ENCODE measurements around the gene HSD17B14.
A peak's percentile ranks its signal among the peaks of the same experiment; 100 is the strongest.

The HSD17B14 gene

GRCh38 chr19:48812094-48812929, 24.0 kb downstream of the HSD17B14 start:
- DNase-seq (ENCODE audit: low read depth, low spot score) = no peak
- no peaks in the 10 kb centered on the region for H3K36me3 ChIP-seq (ENCODE audit: insufficient read depth, low read length)
- H3K27ac ChIP-seq = peak overlapping the region; percentile 78
- TF ChIP-seq EZH2 (IDR thresholded peaks at IDR 0.05) (no peak), FOXP2 (optimal IDR thresholded peaks at IDR 0.05; ENCODE audit: control extremely low read depth, extremely low read length, insufficient read depth) (no peak), POLR2AphosphoS5 (IDR thresholded peaks at IDR 0.05; ENCODE audit: borderline replicate concordance, low read depth, low read length) (peak; percentile 56)
- no peaks in the 10 kb centered on the region for H3K9me3 ChIP-seq (ENCODE audit: low read depth, low read length)
- H3K4me3 ChIP-seq = peak overlapping the region; percentile 71
- no peak overlapping the region for H3K9ac ChIP-seq (ENCODE audit: insufficient read length)

- Histone ChIP-seq H3K9me3 (ENCODE audit: low read depth, low read length) (no peaks in the 10 kb centered on the region), H3K9ac (ENCODE audit: insufficient read length) (peak overlapping the region; percentile 85), H3K27ac (0 out of 2 replicates have a peak overlapping the region, but pooled peaks have one; percentile 8), H3K4me3 (peak overlapping the region; percentile 96), H3K36me3 (ENCODE audit: insufficient read depth, low read length) (no peaks in the 10 kb centered on the region)
- TF ChIP-seq POLR2AphosphoS5 (IDR thresholded peaks at IDR 0.05; ENCODE audit: borderline replicate concordance, low read depth, low read length) (no peak), EZH2 (IDR thresholded peaks at IDR 0.05) (no peak), FOXP2 (optimal IDR thresholded peaks at IDR 0.05; ENCODE audit: control extremely low read depth, extremely low read length, insufficient read depth) (no peak)
- DNase-seq (ENCODE audit: low read depth, low spot score) = no peak
These were observed 26.1 kb downstream of the HSD17B14 start for GRCh38 chr19:48810151-48810550.

GRCh38 chr19:48807590-48808308, 28.5 kb downstream of the HSD17B14 start:
- Histone ChIP-seq H3K4me3 (no peak overlapping the region), H3K9me3 (ENCODE audit: low read depth, low read length) (no peaks in the 10 kb centered on the region), H3K9ac (ENCODE audit: insufficient read length) (no peak overlapping the region), H3K36me3 (ENCODE audit: insufficient read depth, low read length) (no peaks in the 10 kb centered on the region), H3K27ac (no peak overlapping the region)
- TF ChIP-seq POLR2AphosphoS5 (IDR thresholded peaks at IDR 0.05; ENCODE audit: borderline replicate concordance, low read depth, low read length) (no peak), EZH2 (IDR thresholded peaks at IDR 0.05) (no peak), FOXP2 (optimal IDR thresholded peaks at IDR 0.05; ENCODE audit: control extremely low read depth, extremely low read length, insufficient read depth) (no peak)
- no peak for DNase-seq (ENCODE audit: low read depth, low spot score)

GRCh38 chr19:48806818-48807589, 29.3 kb downstream of the HSD17B14 start:
- DNase-seq (ENCODE audit: low read depth, low spot score) = peak; percentile 24
- Histone ChIP-seq H3K9ac (ENCODE audit: insufficient read length) (no peak overlapping the region), H3K36me3 (ENCODE audit: insufficient read depth, low read length) (no peaks in the 10 kb centered on the region), H3K27ac (peak overlapping the region; percentile 35; the same call in 1 of the 2 replicates), H3K4me3 (no peak overlapping the region), H3K9me3 (ENCODE audit: low read depth, low read length) (no peaks in the 10 kb centered on the region)
- TF ChIP-seq FOXP2 (optimal IDR thresholded peaks at IDR 0.05; ENCODE audit: control extremely low read depth, extremely low read length, insufficient read depth) (no peak), POLR2AphosphoS5 (IDR thresholded peaks at IDR 0.05; ENCODE audit: borderline replicate concordance, low read depth, low read length) (no peak), EZH2 (IDR thresholded peaks at IDR 0.05) (no peak)

- TF ChIP-seq FOXP2 (optimal IDR thresholded peaks at IDR 0.05; ENCODE audit: control extremely low read depth, extremely low read length, insufficient read depth) (no peak), POLR2AphosphoS5 (IDR thresholded peaks at IDR 0.05; ENCODE audit: borderline replicate concordance, low read depth, low read length) (no peak), EZH2 (IDR thresholded peaks at IDR 0.05) (no peak)
- Histone ChIP-seq H3K4me3 (no peak overlapping the region), H3K9ac (ENCODE audit: insufficient read length) (no peak overlapping the region), H3K27ac (no peak overlapping the region), H3K36me3 (ENCODE audit: insufficient read depth, low read length) (no peaks in the 10 kb centered on the region), H3K9me3 (ENCODE audit: low read depth, low read length) (no peaks in the 10 kb centered on the region)
- DNase-seq (ENCODE audit: low read depth, low spot score) = no peak
These were observed 29.8 kb downstream of the HSD17B14 start for GRCh38 chr19:48806518-48806817.

- no peaks in the 10 kb centered on the region for H3K9me3 ChIP-seq (ENCODE audit: low read depth, low read length)
- no peak overlapping the region for H3K27ac ChIP-seq
- TF ChIP-seq POLR2AphosphoS5 (IDR thresholded peaks at IDR 0.05; ENCODE audit: borderline replicate concordance, low read depth, low read length) (no peak), EZH2 (IDR thresholded peaks at IDR 0.05) (no peak), FOXP2 (optimal IDR thresholded peaks at IDR 0.05; ENCODE audit: control extremely low read depth, extremely low read length, insufficient read depth) (no peak)
- no peak overlapping the region for H3K4me3 ChIP-seq
- H3K9ac ChIP-seq (ENCODE audit: insufficient read length) = no peak overlapping the region
- no peak for DNase-seq (ENCODE audit: low read depth, low spot score)
- no peaks in the 10 kb centered on the region for H3K36me3 ChIP-seq (ENCODE audit: insufficient read depth, low read length)
These were observed 30.8 kb downstream of the HSD17B14 start for GRCh38 chr19:48805452-48805851.

DNA sequence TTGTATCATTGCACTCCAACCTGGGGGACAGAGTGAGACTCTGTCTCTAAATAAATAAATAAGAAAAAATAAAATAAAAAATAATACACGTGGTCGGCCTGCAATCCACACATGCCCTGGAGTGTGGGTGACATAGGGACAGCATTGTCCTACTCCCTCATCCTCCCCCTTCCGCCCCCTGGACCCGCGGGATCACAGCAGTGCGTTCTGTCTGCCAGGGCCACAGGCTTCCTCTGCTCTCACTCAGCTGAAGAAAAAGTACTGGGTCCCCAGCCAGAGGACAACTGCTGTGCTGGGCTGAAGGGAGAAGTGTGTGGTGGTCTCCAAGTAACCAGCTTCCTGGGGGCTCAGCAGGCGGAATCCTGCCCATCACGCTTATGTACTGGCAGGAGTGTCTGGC, 31.8 kb downstream of the HSD17B14 start:
- Histone ChIP-seq H3K36me3 (ENCODE audit: insufficient read depth, low read length) (no peaks in the 10 kb centered on the region), H3K9me3 (ENCODE audit: low read depth, low read length) (no peaks in the 10 kb centered on the region), H3K27ac (no peak overlapping the region), H3K4me3 (no peak overlapping the region), H3K9ac (ENCODE audit: insufficient read length) (no peak overlapping the region)
- TF ChIP-seq POLR2AphosphoS5 (IDR thresholded peaks at IDR 0.05; ENCODE audit: borderline replicate concordance, low read depth, low read length) (no peak), FOXP2 (optimal IDR thresholded peaks at IDR 0.05; ENCODE audit: control extremely low read depth, extremely low read length, insufficient read depth) (no peak), EZH2 (IDR thresholded peaks at IDR 0.05) (no peak)
- no peak for DNase-seq (ENCODE audit: low read depth, low spot score)

DNA sequence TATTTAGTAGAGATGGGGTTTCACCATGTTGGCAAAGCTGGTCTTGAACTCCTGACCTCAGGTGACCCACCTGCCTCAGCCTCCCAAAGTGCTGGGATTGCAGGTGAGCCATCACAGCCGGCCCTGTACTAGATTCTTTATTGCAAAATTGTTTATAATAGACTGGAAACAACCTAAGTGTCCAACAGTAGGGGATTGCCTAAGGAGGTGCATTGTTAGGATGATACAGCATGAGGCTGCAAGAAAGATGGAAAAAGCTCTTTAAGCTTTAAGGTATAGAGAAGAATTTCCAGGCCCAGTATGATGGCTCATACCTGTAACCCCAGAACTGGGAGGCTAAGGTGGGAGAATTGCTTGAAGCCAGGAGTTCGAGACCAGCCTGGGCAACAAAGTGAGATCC, 33.7 kb downstream of the HSD17B14 start:
- Histone ChIP-seq H3K36me3 (ENCODE audit: insufficient read depth, low read length) (no peaks in the 10 kb centered on the region), H3K9ac (ENCODE audit: insufficient read length) (no peak overlapping the region), H3K4me3 (no peak overlapping the region), H3K9me3 (ENCODE audit: low read depth, low read length) (no peaks in the 10 kb centered on the region), H3K27ac (no peak overlapping the region)
- no peak for DNase-seq (ENCODE audit: low read depth, low spot score)
- TF ChIP-seq POLR2AphosphoS5 (IDR thresholded peaks at IDR 0.05; ENCODE audit: borderline replicate concordance, low read depth, low read length) = no peak
- no peak for TF ChIP-seq FOXP2 (optimal IDR thresholded peaks at IDR 0.05; ENCODE audit: control extremely low read depth, extremely low read length, insufficient read depth)
- no peak for TF ChIP-seq EZH2 (IDR thresholded peaks at IDR 0.05)
